ENCODE data around the gene RAPGEF2.
A peak's percentile ranks its signal among the peaks of the same experiment; 100 is the strongest.
"Not testable (repeated sequence)": the region's sequence is repeated elsewhere in the genome, so short reads cannot be mapped to it uniquely, and the experiment has no call there.

RAPGEF2 gene, protein sequence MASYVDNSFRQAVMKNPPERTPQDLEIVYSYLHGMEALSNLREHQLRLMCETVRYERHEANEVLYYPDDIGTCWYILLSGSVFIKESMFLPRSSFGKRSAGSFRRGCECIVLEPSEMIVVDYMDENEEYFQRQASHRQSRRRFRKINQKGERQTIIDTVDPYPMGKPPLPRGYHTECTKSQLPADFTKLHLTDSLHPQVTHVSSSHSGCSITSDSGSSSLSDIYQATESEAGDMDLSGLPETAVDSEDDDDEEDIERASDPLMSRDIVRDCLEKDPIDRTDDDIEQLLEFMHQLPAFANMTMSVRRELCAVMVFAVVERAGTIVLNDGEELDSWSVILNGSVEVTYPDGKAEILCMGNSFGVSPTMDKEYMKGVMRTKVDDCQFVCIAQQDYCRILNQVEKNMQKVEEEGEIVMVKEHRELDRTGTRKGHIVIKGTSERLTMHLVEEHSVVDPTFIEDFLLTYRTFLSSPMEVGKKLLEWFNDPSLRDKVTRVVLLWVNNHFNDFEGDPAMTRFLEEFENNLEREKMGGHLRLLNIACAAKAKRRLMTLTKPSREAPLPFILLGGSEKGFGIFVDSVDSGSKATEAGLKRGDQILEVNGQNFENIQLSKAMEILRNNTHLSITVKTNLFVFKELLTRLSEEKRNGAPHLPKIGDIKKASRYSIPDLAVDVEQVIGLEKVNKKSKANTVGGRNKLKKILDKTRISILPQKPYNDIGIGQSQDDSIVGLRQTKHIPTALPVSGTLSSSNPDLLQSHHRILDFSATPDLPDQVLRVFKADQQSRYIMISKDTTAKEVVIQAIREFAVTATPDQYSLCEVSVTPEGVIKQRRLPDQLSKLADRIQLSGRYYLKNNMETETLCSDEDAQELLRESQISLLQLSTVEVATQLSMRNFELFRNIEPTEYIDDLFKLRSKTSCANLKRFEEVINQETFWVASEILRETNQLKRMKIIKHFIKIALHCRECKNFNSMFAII (N-terminal part only)

DNA sequence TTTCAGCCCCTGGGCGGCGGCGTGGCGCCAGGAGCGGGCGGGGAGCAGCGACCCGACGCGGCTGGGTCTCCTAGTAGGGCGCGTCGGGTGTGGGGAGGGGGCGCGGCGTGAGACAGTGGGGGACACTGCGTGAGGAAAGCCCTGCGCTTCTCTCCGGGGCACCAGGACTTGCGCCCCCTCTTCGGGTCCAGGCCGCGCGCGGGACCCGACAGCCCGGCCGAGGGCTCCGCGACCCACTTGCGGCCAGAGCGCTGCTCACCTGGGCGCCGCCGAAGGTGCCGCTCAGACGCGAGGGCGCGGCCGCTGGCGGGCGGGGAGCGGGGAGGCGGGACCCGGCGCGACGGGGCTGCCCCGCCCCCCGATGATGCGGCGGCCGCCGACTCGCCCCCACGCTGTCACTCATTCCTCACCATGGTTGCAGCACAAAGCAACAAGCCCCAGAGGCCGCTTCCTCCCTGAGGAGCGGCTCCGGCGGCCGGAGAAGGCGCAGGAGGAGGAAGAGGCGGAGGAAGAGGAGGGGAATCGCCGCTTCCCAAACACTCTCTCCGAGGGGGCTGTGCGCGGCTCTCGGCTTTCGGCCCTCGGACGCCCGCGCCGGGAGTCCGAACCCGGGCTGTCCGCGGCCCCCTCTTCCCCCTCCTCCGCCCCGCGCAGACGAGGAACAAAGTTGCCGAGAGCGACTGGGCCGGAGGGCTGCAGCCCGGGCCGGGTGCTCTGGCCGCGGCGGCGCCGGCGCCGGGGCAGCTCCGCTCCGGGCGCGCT is at the start of gene RAPGEF2:
TSS of gene RAPGEF2 (plus strand) at position 458 of the 762 bp plus-strand sequence. CDS start 1,084 bp downstream, outside the sequence.
- H3K27ac ChIP-seq, result peak within 1 kb of the TSS; percentile 85 to 98 (median 92)
- H3K4me2 ChIP-seq, result peak within 1 kb of the TSS; percentile 80 to 95 (median 92)
- H4K20me1 ChIP-seq, result peaks cover 18 to 42% (median 37%) of the 10 kb centered on the region in 11 experiments; a peak in 21 of 22 replicates
- peak within 1 kb of the TSS; percentile 80 to 100 (median 97) for H3K4me3 ChIP-seq
- peaks cover 19 to 47% (median 29%) of the 10 kb centered on the region in 10 experiments for H3K4me1 ChIP-seq
- H3K36me3 ChIP-seq, result no peaks in the 10 kb centered on the region
- no peaks in the 10 kb centered on the region for H3K9me3 ChIP-seq (replicated peaks in 1 of 11)
- no peak for TF ChIP-seq Cebpa-rat (IDR thresholded peaks at IDR 0.05)
- H3K9ac ChIP-seq, result peak within 1 kb of the TSS; percentile 86 to 98 (median 94)
- H3K27me3 ChIP-seq, result peaks cover 0 to 10% (median 7%) of the 10 kb centered on the region in 11 experiments; a peak in 5 of 22 replicates

DNA sequence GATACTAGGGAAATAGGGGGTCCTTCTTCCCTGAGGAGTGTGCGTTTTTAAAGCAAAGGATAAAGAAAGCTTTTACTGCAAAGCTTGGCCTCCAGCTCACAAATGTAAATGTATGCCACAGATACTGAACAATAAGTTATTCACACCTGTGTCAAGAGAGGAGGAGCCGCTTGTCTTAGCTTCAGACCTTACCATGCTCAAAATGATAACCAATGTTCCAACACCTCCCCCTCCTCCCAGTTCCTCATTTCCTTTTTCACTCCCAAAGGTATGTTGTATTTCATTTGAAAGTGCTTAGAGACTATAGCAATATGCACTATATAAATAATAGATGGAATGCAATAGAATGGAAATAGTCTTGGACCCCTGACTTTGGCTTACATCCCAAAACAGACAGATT is 47.0 kb upstream of the RAPGEF2 start:
- H3K36me3 ChIP-seq, result no peaks in the 10 kb centered on the region
- H3K9ac ChIP-seq, result no peak overlapping the region
- H3K9me3 ChIP-seq (replicated peaks in 1 of 11), result no peaks in the 10 kb centered on the region
- H3K4me3 ChIP-seq, result no peak overlapping the region
- H3K27ac ChIP-seq, result no peak overlapping the region
- no peaks in the 10 kb centered on the region for H4K20me1 ChIP-seq
- peak overlapping the region in 6 of 11 experiments; percentile 11 to 66 (median 38); a peak in 8 of 22 replicates for H3K4me2 ChIP-seq
- TF ChIP-seq Cebpa-rat (IDR thresholded peaks at IDR 0.05), result no peak
- no peaks in the 10 kb centered on the region for H3K27me3 ChIP-seq
- H3K4me1 ChIP-seq, result peaks cover 15 to 76% (median 46%) of the 10 kb centered on the region in 10 experiments

DNA sequence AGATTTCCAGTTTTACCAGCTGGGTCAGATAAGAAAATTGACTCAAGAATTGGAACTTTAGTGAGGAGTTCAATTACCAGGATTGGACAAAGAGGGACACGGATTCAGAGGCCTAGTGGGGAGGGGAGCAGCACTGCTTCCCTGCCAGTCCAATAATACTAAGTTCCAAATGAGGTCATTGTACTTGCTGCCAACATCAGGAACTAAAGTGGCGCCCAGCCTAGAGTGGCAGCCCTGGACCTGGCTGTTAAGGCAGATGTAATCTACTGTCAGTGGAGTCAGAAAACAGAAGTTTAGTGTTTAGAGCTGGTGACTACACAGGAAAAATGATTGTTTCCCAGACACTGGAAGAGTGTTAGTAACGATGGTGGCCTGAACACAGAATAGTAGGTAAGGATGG is 42.7 kb upstream of the RAPGEF2 start:
- no peak overlapping the region for H3K27ac ChIP-seq
- TF ChIP-seq Cebpa-rat (IDR thresholded peaks at IDR 0.05), result no peak
- no peaks in the 10 kb centered on the region for H3K36me3 ChIP-seq
- no peaks in the 10 kb centered on the region for H4K20me1 ChIP-seq
- H3K9ac ChIP-seq, result no peak overlapping the region
- no peak overlapping the region for H3K4me2 ChIP-seq
- H3K9me3 ChIP-seq (replicated peaks in 1 of 11), result no peaks in the 10 kb centered on the region
- no peaks in the 10 kb centered on the region for H3K27me3 ChIP-seq
- H3K4me1 ChIP-seq, result peaks cover 0 to 33% (median 23%) of the 10 kb centered on the region in 10 experiments; a peak in 13 of 20 replicates
- no peak overlapping the region for H3K4me3 ChIP-seq

DNA sequence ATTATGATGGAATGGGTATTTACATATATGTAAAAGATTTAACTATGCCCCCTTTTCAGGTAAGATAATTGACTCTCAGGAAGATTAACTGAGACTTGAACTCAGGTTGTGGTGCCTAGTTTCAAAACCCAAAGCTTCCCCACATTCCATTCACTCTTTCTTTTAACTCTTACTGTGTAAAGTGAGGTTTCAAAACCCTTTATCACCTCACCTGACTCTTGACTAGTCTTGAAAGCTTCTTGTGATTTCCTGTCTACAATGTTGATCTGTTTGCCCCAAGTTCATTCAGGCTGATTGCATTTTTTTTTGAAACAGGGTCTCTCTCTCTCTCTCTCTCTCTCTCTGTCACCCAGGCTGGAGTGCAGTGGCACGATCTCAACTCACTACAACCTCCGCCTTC is 40.5 kb upstream of the RAPGEF2 start:
- peaks cover 0 to 11% (median 3%) of the 10 kb centered on the region in 10 experiments; a peak in 11 of 20 replicates for H3K4me1 ChIP-seq
- TF ChIP-seq Cebpa-rat (IDR thresholded peaks at IDR 0.05), result no peak
- no peak overlapping the region for H3K27ac ChIP-seq
- no peaks in the 10 kb centered on the region for H3K36me3 ChIP-seq
- H3K4me3 ChIP-seq, result no peak overlapping the region
- H3K27me3 ChIP-seq, result no peaks in the 10 kb centered on the region
- H3K4me2 ChIP-seq, result no peak overlapping the region
- H3K9me3 ChIP-seq (replicated peaks in 1 of 11), result no peaks in the 10 kb centered on the region
- H4K20me1 ChIP-seq, result no peaks in the 10 kb centered on the region
- H3K9ac ChIP-seq, result no peak overlapping the region

DNA sequence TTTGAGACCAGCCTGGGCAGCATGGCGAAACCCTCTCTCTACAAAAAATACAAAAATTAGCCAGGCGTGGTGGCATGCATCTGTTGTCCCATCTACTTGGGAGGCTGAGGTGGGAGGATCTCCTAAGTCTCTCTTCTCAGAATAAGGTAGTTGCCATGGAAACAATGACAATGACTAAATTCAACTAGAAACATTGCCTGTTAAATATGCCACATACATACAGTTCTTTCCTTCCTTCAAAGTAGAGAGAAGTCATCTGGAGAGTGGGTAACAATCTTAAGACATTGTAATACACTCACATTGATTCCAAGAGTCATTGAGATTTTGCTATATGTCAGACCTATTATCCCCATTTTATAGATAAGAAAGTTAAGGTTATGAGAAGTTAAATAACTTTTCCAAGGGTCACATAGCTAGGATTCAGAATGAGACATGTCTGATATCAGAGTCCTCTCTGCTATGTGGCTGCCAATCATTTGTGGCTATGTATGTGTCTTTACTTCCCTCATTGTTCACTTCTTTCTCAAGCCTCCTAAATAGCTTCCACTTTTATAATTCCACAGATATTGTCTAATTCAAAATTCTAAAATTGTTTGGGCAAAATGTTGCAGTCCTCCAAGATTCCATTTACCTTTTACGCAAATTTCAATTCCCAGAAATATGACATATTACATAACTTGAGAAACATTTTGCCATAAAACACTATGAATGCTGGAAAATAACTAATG is 37.2 kb upstream of the RAPGEF2 start:
- Histone ChIP-seq H3K4me3 (no peak overlapping the region), H3K36me3 (no peaks in the 10 kb centered on the region), H3K27me3 (no peaks in the 10 kb centered on the region), H3K9ac (no peak overlapping the region), H4K20me1 (no peaks in the 10 kb centered on the region), H3K4me2 (no peak overlapping the region), H3K9me3 (replicated peaks in 1 of 11) (no peaks in the 10 kb centered on the region), H3K27ac (no peak overlapping the region), H3K4me1 (no peaks in the 10 kb centered on the region)
- TF ChIP-seq Cebpa-rat (IDR thresholded peaks at IDR 0.05), result no peak

DNA sequence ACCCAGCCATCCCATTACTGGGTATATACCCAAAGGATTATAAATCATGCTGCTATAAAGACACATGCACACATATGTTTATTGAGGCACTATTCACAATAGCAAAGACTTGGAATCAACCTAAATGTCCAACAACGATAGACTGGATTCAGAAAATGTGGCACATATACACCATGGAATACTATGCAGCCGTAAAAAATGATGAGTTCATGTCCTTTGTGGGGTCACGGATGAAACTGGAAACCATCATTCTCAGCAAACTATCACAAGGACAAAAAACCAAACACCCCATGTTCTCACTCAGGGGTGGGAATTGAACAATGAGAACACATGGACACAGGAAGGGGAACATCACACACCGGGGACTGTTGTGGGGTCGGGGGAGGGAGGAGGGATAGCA is 34.7 kb upstream of the RAPGEF2 start:
- H3K27ac ChIP-seq; H3K9me3 ChIP-seq (replicated peaks in 1 of 11); H3K4me3 ChIP-seq; H3K36me3 ChIP-seq; H3K9ac ChIP-seq; H3K27me3 ChIP-seq; H4K20me1 ChIP-seq; H3K4me1 ChIP-seq; H3K4me2 ChIP-seq: not testable (repeated sequence)

DNA sequence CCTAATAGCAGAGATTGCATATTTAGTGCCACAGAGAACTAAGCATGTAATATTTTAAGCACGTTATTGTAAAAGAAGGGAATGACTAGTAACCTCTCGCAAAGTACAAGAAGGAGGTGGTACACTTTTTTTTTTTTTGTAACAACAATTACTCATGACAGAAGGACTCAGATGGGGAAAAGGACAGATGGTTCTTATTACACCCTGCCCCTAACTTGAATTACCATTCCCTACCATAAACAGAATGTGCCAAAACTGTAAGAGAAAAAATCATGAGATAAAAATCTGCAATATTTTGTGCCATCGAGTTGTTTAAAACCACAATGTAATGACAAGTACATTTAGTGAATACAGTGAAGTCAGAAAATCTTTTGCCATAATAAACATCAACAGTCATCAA is 33.0 kb upstream of the RAPGEF2 start:
- Histone ChIP-seq H3K27me3 (no peaks in the 10 kb centered on the region), H3K27ac (no peak overlapping the region), H3K4me3 (no peak overlapping the region)

DNA sequence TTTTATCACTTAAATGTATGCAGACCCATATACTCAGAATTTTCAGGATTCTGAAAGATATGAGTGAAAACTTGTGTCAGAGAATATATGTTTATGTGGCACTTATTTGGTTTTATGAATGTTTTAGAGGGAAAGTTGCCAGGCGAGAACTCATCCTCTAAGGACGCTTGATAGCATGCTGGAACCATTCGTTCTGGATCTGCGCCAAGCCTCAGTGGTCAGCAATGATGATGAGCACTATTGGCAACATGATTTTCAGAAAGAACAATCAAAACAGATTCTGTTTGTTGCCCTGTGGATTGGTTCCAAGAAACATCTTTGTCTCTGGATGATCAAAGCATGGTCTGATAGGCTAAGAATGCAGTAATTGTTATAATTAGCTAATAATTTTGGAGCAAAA is 32.1 kb upstream of the RAPGEF2 start:
- TF ChIP-seq Cebpa-rat (IDR thresholded peaks at IDR 0.05), result no peak
- Histone ChIP-seq H3K9ac (no peak overlapping the region), H3K4me2 (no peak overlapping the region), H4K20me1 (no peaks in the 10 kb centered on the region), H3K4me1 (no peaks in the 10 kb centered on the region), H3K9me3 (replicated peaks in 1 of 11) (no peaks in the 10 kb centered on the region), H3K36me3 (no peaks in the 10 kb centered on the region), H3K27ac (no peak overlapping the region), H3K4me3 (no peak overlapping the region), H3K27me3 (no peaks in the 10 kb centered on the region)

More for the DNA sequence above, 33.0 kb upstream of the RAPGEF2 start:
- no peak overlapping the region for H3K4me2 ChIP-seq
- H3K36me3 ChIP-seq, result no peaks in the 10 kb centered on the region
- no peaks in the 10 kb centered on the region for H3K4me1 ChIP-seq
- no peak overlapping the region for H3K9ac ChIP-seq
- H4K20me1 ChIP-seq, result no peaks in the 10 kb centered on the region
- H3K9me3 ChIP-seq (replicated peaks in 1 of 11), result no peaks in the 10 kb centered on the region
- TF ChIP-seq Cebpa-rat (IDR thresholded peaks at IDR 0.05), result no peak
